22Rv1 (cell line): ENCODE measurements around the gene SNX25.

ENCODE experiments used
- H3K27ac ChIP-seq: fragments of 450-650 bp; 2 replicates; pipeline ENCODE4 v1.5.1; 2017
- CTCF ChIP-seq: fragments of 450-650 bp; IDR thresholded peaks from 2 replicates; pipeline ENCODE4 v1.5.1; 2017; ENCODE audit warnings: mild to moderate bottlenecking
- ZFX ChIP-seq: fragments of 450-650 bp; IDR thresholded peaks from 2 replicates; pipeline ENCODE4 v1.6.1; 2017; ENCODE audit warnings: antibody characterized with exemption, borderline replicate concordance

The SNX25 gene

GRCh38 chr4:185218312-185218711 lies 8.9 kb downstream of the SNX25 start:
- H3K27ac ChIP-seq, result no peak overlapping the region
- TF ChIP-seq ZFX, result no peak
- no peak for TF ChIP-seq CTCF

- no peak overlapping the region for H3K27ac ChIP-seq
- no peak for TF ChIP-seq CTCF
- TF ChIP-seq ZFX, result no peak
Observed at GRCh38 chr4:185219551-185220344, 10.3 kb downstream of the SNX25 start.

GRCh38 chr4:185221491-185221890 lies 12.1 kb downstream of the SNX25 start:
- H3K27ac ChIP-seq, result no peak overlapping the region
- TF ChIP-seq CTCF (no peak), ZFX (no peak)

GRCh38 chr4:185221912-185222311 lies 12.5 kb downstream of the SNX25 start:
- no peak overlapping the region for H3K27ac ChIP-seq
- TF ChIP-seq CTCF (no peak), ZFX (no peak)

- no peak overlapping the region for H3K27ac ChIP-seq
- TF ChIP-seq CTCF, result no peak
- no peak for TF ChIP-seq ZFX
Observed at GRCh38 chr4:185222598-185222997, 13.2 kb downstream of the SNX25 start.

- H3K27ac ChIP-seq, result no peak overlapping the region
- TF ChIP-seq CTCF (no peak), ZFX (no peak)
Observed at GRCh38 chr4:185224597-185224996, 15.2 kb downstream of the SNX25 start.

GRCh38 chr4:185225940-185226339 lies 16.5 kb downstream of the SNX25 start:
- H3K27ac ChIP-seq, result no peak overlapping the region
- TF ChIP-seq CTCF (no peak), ZFX (no peak)
